ENCODE data around the gene OIT3. TPM values are rescaled to one million over a fixed set of nuclear protein-coding genes. Genes with fewer than 3 reads are reported as not detected.

Gene OIT3
- total RNA-seq = not detected

DNA sequence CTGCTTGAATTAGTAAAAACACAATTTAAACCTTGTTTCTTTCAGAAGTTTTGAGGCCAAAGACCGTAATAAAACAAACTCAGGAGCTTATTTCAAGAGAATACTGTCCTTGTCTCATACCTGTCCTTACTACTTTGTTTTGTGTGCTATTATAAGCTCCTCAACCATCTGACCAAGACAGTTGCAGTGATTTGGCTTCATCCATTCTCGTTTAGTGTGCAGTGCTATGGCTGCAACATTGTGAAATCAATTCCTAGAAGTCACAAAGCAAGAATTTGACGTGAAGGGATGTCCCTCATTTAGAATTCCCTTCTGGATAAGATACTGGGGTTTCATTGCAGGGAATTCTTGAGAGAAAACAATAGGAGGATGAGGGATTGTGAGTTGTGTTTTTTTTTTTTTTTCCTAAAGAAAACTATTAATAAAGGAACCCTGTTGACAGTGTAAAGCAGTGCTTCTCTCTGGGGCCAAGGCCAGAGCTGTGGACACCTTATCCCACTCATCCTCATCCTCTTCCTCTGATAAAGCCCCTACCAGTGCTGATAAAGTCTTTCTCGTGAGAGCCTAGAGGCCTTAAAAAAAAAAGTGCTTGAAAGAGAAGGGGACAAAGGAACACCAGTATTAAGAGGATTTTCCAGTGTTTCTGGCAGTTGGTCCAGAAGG is at the start of gene OIT3:
TSS of gene OIT3 (plus strand) at position 604 of the 663 bp plus-strand sequence. CDS start 60 bp downstream, outside the sequence.

DNA sequence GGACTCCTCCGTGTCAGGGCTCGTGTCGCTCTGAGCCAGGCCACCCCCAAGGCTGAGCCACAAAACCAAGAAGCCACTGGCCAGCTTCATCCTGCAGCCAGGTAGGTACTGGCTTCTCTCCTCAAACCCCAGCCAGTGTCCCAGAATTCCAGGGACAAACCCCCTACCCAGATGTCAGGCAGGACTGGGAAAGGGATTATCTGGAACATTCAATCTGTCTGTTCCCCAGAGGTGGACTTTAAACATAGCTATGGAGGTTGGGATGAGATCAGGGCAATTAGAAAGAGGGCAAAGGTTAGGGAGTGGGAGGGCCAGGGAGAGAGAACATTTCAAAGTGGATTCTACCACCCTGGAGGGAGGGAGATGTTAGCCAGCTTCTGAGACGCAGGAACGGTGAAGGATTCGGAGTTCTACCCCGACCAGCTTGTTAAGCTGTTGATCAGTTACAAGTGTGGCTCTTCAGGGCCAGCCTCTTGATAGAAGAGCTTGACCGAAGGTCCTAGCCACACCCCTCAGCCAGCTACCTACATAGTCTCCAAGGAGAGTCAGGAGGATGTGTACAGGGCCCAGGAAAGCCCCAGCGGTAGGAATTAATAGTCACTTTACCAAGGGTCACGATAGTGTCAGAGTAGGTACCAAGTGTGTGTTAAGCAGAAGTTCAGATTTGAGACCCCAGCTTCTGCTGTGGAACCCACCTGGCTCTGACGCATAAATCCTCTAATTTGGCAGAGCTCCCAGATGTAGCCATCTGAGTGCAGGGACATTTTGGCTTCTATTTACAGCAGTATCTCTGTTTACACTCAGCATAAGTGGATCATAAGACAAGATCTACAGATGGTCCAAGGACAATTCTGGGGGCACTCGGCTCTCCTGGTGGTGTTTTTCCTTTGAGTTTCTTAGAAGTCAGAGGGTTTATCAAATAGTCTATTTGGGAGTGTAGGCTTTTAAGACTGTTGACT is 61.3 kb downstream of the OIT3 start, which contains the start of gene PLA2G12B:
TSS of gene PLA2G12B (minus strand) at position 211 of the 959 bp plus-strand sequence. CDS start at position 90, 121 bp downstream.

Other genes with a start within 250 kb of the OIT3 start
- gene MCU, start 201.6 kb upstream of the OIT3 start, total RNA-seq = 10 to 100 TPM; 10.3 to 13.3 TPM
- not detected for gene PLA2G12B, start 61.1 kb downstream of the OIT3 start, total RNA-seq
- gene P4HA1, start 203.1 kb downstream of the OIT3 start, total RNA-seq = 10 to 100 TPM; 60.6 to 86.9 TPM
- gene NUDT13, start 216.7 kb downstream of the OIT3 start, total RNA-seq = 1 to 10 TPM; 2.0 to 3.1 TPM